ENCODE data around the gene PCBD1. TPM values are rescaled to one million over a fixed set of nuclear protein-coding genes. Genes with fewer than 3 reads are reported as not detected.
A peak's percentile ranks its signal among the peaks of the same experiment; 100 is the strongest.

The PCBD1 gene
- total RNA-seq (10 to 100 TPM; 25.5 to 86.6 (median 59.6) TPM), polyA plus RNA-seq (100 to 1,000 TPM in 1 of 2 donors, 10 to 100 TPM in 1; 62.7 to 104 TPM)
- long read RNA-seq, donor 1, transcript PCBD1-201 (4 exons, 1,006 nt): major isoform, 35 of 62 reads
- long read RNA-seq, donor 1, partial matches to known transcripts: 14 of 62 reads
- long read RNA-seq, donor 1, other reads (novel, unspliced or antisense): 13 of 62 reads
- long read RNA-seq, donor 2, transcript PCBD1-201 (4 exons, 1,006 nt): major isoform, 22 of 30 reads
- long read RNA-seq, donor 2, partial matches to known transcripts: 7 of 30 reads
- long read RNA-seq, donor 2, other reads (novel, unspliced or antisense): 0 of 30 reads
- long read RNA-seq, donor 3, transcript PCBD1-201 (4 exons, 1,006 nt): major isoform, 49 of 65 reads
- long read RNA-seq, donor 3, partial matches to known transcripts: 6 of 65 reads
- long read RNA-seq, donor 3, other reads (novel, unspliced or antisense): 7 of 65 reads

- intact Hi-C loops (cut with DNase I): loop anchor here in 2 of 4 donors (10.0 kb wide), 2 partner anchors 73 to 333 kb away; partner anchors contain the start of gene SGPL1 (in 1 of the 2)
- WGBS, 3 donors: 0 to 1% (median 1%) methylated on average over 24 to 85 of the region's 85 CpGs
- DNase-seq: peak; percentile 70 to 79 (median 74)
These were observed at the start of gene PCBD1 for GRCh38 chr10:70887804-70888800. PCBD1 (minus strand) TSS chr10:70888565; CDS start chr10:70888533, 32 bp downstream.

DNA sequence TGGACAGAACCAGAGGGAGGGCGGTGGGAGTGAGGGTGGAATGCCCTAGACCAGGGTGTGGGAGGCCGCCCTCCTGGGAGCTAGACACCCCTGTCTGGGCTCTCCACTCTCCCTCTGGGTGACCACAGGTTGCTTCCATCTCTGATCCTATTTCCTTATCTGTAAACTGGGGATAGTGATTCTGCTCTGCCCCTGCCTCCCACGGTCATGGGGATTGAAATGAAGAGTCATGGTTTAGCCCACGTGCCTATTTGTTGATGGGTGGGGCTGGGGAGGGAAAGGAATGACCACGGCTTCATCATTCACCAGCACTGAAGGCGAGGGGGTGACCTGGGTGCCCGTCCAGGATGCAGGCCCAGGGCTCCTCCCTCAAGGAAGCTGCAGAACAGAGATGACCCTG lies 49.3 kb upstream of the PCBD1 start:
- H3K9me3 ChIP-seq: no peaks in the 10 kb centered on the region
- no peaks in the 10 kb centered on the region for H3K4me1 ChIP-seq (ENCODE audit: insufficient read depth)
- TF ChIP-seq POLR2A (IDR thresholded peaks at IDR 0.05): no peak
- no peak for TF ChIP-seq CTCF (IDR thresholded peaks at IDR 0.05)
- TF ChIP-seq EP300 (IDR thresholded peaks at IDR 0.05): no peak
- intact Hi-C loops (cut with DNase I): loop anchor here in 1 of 4 donors (10.0 kb wide), 1 partner anchor 267 kb away; no protein-coding TSS in a partner anchor
- DNase-seq: no peak
- H3K27ac ChIP-seq: no peak overlapping the region
- H3K36me3 ChIP-seq: no peaks in the 10 kb centered on the region
- H3K4me3 ChIP-seq: no peak overlapping the region
- 85 to 90% (median 87%) methylated on average over 7 of the region's 7 CpGs for WGBS, 3 donors
- no peaks in the 10 kb centered on the region for H3K27me3 ChIP-seq

More at GRCh38 chr10:70887804-70888800, at the start of gene PCBD1:
- Histone ChIP-seq H3K27ac (peak within 1 kb of the TSS; percentile 91), H3K4me3 (peak within 1 kb of the TSS; percentile 77), H3K36me3 (no peaks in the 10 kb centered on the region), H3K27me3 (no peaks in the 10 kb centered on the region), H3K9me3 (no peaks in the 10 kb centered on the region), H3K4me1 (ENCODE audit: insufficient read depth) (peaks cover 10% of the 10 kb centered on the region)
- no peak for TF ChIP-seq EP300 (IDR thresholded peaks at IDR 0.05)
- TF ChIP-seq CTCF (IDR thresholded peaks at IDR 0.05): no peak
- TF ChIP-seq POLR2A (IDR thresholded peaks at IDR 0.05): peak; percentile 25

DNA sequence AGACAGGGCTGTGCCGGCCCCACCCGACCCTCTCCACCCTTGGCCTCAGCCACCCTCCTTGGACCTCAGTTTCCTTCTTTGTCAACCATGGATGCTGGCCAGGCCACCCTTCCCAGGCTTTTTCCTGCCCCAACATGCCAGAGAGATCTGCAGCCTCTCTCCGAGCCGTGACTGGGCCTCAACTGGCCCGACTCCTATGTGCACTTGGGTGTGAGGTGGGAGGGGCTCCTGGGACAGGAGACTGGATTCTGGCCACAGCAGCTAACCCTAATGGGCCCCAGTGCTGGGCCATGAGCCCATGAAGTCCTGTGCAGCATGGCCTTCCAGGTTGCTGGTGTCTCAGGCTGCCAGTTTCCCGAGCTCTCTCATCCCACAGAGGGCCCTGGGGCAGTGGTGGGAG lies 47.7 kb upstream of the PCBD1 start:
- H3K4me3 ChIP-seq: no peak overlapping the region
- intact Hi-C loops (cut with DNase I): loop anchor here in 1 of 4 donors (10.0 kb wide), 1 partner anchor 269 kb away; no protein-coding TSS in a partner anchor
- 67 to 81% (median 79%) methylated on average over 6 of the region's 6 CpGs for WGBS, 3 donors
- H3K9me3 ChIP-seq: no peaks in the 10 kb centered on the region
- no peak for DNase-seq
- no peaks in the 10 kb centered on the region for H3K4me1 ChIP-seq (ENCODE audit: insufficient read depth)
- no peaks in the 10 kb centered on the region for H3K36me3 ChIP-seq
- no peak overlapping the region for H3K27ac ChIP-seq
- no peak for TF ChIP-seq CTCF (IDR thresholded peaks at IDR 0.05)
- H3K27me3 ChIP-seq: no peaks in the 10 kb centered on the region

DNA sequence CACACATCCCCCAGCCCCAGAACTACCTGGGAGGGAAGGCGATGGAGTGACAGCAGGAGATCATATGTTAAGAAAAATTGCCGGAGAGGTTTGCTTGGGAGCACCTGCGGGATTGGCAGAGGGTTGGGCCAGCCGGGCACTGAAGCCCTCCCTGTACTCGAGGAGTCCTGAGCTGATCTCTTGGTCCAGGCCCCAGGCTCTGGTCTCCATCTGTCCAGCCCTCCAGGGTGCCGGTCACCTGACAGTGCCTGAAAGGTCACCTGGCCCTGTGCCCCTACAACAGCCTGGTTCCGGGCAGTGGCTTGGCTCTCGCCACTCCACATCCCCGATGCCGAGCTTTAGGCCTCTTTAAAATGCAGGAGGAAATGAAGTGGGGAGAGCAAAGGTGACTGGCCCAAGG lies 47.3 kb upstream of the PCBD1 start:
- TF ChIP-seq POLR2A (IDR thresholded peaks at IDR 0.05) (no peak), EP300 (IDR thresholded peaks at IDR 0.05) (no peak), CTCF (IDR thresholded peaks at IDR 0.05) (no peak)
- Histone ChIP-seq H3K27me3 (no peaks in the 10 kb centered on the region), H3K9me3 (no peaks in the 10 kb centered on the region), H3K4me3 (no peak overlapping the region), H3K27ac (no peak overlapping the region), H3K4me1 (ENCODE audit: insufficient read depth) (no peaks in the 10 kb centered on the region), H3K36me3 (no peaks in the 10 kb centered on the region)
- DNase-seq: no peak
- WGBS, 3 donors: 82 to 86% (median 84%) methylated on average over 10 of the region's 10 CpGs
- intact Hi-C loops (cut with DNase I): loop anchor here in 1 of 4 donors (10.0 kb wide), 1 partner anchor 269 kb away; no protein-coding TSS in a partner anchor
